Ishikawa (cell line): Measurements from ENCODE around the gene HPS5.

Experiments
- CEBPB ChIP-seq: IDR thresholded peaks from 2 replicates; pipeline ENCODE4 v1.6.1; 2012
- CREB1 ChIP-seq: IDR thresholded peaks from 2 replicates; pipeline ENCODE4 v1.6.1; 2012; ENCODE audit warnings: low read depth
- EGR1 ChIP-seq: IDR thresholded peaks from 2 replicates; pipeline ENCODE4 v1.6.1; 2012
- EP300 ChIP-seq: IDR thresholded peaks from 2 replicates; pipeline ENCODE4 v1.6.1; 2012; ENCODE audit warnings: borderline replicate concordance
- FOXM1 ChIP-seq: IDR thresholded peaks from 2 replicates; pipeline ENCODE4 v1.6.1; 2012; ENCODE audit warnings: low read depth, borderline replicate concordance
- NFIC ChIP-seq: IDR thresholded peaks from 2 replicates; pipeline ENCODE4 v1.6.1; 2012
- RAD21 ChIP-seq: IDR thresholded peaks from 2 replicates; pipeline ENCODE4 v1.6.1; 2012; ENCODE audit warnings: low read depth
- TAF1 ChIP-seq: IDR thresholded peaks from 2 replicates; pipeline ENCODE4 v1.6.1; 2012; ENCODE audit warnings: low read depth, mild to moderate bottlenecking
- TCF12 ChIP-seq: IDR thresholded peaks from 2 replicates; pipeline ENCODE4 v1.6.1; 2012; ENCODE audit warnings: low read depth
- TEAD4 ChIP-seq: IDR thresholded peaks from 2 replicates; pipeline ENCODE4 v1.6.1; 2012
- YY1 ChIP-seq: IDR thresholded peaks from 2 replicates; pipeline ENCODE4 v1.6.1; 2012; ENCODE audit warnings: low read depth
- ZBTB7A ChIP-seq: IDR thresholded peaks from 2 replicates; pipeline ENCODE4 v1.6.1; 2012; ENCODE audit warnings: low read depth
- TF ChIP-seq, protein P1 (sequence below): IDR thresholded peaks from 2 replicates; pipeline ENCODE4 v1.6.1; 2012
- TF ChIP-seq, protein P2 (sequence below): IDR thresholded peaks from 2 replicates; pipeline ENCODE4 v1.6.1; 2012
- TF ChIP-seq, protein P3 (sequence below): IDR thresholded peaks from 2 replicates; pipeline ENCODE4 v1.6.1; 2012; ENCODE audit warnings: low read depth, mild to moderate bottlenecking

HPS5 gene

DNA sequence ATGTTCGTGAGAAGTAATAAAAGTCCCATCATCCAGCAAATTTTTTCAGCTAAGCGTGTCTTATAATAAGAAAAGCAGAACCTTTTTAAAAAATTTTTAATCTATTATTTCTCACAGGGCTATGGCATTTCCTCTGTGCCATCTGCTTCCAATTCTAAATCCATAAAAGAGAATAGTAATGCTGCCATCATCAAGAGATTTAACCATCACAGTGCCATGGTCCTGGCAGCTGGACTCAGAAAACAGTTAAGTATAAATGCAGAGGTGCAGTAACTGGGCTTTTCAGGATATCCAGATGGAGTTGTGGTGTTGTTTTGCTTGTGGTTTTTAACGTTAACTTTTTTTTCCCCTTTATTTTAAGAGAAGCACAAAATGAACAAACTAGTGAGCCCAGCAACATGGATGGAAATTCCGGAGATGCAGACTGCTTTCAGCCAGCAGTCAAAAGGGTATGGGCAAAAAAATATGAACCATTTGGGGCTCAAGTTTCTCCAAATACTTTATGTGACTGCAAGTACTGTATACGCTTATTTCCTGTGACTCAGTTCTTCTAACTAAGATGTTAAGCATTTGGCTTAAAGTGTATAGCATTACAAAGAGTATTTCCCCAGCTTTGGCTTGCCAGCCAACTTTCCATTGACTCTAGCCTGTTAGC, 25.7 kb upstream of the HPS5 start:
- TF ChIP-seq YY1 (no peak), FOXM1 (no peak), TAF1 (no peak), ZBTB7A (no peak), CEBPB (no peak), TEAD4 (no peak), NFIC (no peak), RAD21 (no peak), TCF12 (no peak), CREB1 (no peak), EP300 (no peak), EGR1 (no peak)
- TF ChIP-seq, protein P1, sequence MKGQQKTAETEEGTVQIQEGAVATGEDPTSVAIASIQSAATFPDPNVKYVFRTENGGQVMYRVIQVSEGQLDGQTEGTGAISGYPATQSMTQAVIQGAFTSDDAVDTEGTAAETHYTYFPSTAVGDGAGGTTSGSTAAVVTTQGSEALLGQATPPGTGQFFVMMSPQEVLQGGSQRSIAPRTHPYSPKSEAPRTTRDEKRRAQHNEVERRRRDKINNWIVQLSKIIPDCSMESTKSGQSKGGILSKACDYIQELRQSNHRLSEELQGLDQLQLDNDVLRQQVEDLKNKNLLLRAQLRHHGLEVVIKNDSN: no peak
- TF ChIP-seq, protein P2, sequence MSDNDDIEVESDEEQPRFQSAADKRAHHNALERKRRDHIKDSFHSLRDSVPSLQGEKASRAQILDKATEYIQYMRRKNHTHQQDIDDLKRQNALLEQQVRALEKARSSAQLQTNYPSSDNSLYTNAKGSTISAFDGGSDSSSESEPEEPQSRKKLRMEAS: no peak
- TF ChIP-seq, protein P3, sequence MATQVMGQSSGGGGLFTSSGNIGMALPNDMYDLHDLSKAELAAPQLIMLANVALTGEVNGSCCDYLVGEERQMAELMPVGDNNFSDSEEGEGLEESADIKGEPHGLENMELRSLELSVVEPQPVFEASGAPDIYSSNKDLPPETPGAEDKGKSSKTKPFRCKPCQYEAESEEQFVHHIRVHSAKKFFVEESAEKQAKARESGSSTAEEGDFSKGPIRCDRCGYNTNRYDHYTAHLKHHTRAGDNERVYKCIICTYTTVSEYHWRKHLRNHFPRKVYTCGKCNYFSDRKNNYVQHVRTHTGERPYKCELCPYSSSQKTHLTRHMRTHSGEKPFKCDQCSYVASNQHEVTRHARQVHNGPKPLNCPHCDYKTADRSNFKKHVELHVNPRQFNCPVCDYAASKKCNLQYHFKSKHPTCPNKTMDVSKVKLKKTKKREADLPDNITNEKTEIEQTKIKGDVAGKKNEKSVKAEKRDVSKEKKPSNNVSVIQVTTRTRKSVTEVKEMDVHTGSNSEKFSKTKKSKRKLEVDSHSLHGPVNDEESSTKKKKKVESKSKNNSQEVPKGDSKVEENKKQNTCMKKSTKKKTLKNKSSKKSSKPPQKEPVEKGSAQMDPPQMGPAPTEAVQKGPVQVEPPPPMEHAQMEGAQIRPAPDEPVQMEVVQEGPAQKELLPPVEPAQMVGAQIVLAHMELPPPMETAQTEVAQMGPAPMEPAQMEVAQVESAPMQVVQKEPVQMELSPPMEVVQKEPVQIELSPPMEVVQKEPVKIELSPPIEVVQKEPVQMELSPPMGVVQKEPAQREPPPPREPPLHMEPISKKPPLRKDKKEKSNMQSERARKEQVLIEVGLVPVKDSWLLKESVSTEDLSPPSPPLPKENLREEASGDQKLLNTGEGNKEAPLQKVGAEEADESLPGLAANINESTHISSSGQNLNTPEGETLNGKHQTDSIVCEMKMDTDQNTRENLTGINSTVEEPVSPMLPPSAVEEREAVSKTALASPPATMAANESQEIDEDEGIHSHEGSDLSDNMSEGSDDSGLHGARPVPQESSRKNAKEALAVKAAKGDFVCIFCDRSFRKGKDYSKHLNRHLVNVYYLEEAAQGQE: no peak

DNA sequence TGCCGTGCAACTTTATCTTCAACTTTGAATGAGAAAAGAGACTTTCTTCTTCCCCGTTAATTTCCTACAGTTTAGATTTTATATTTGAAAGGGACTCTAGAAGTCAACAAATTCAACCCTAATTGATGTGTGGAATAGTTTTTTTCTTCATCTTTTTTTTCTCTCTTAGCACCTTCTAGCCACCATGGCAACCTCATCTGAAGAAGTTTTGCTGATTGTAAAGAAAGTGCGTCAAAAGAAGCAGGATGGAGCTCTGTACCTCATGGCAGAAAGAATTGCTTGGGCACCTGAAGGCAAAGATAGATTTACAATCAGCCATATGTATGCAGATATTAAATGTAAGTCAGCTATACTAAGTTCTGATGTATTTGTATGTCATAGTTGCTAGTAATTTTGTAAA, 11.0 kb upstream of the HPS5 start:
- TF ChIP-seq YY1: no peak
- no peak for TF ChIP-seq TCF12
- no peak for TF ChIP-seq NFIC
- TF ChIP-seq, protein P1: no peak
- no peak for TF ChIP-seq TAF1
- no peak for TF ChIP-seq FOXM1
- no peak for TF ChIP-seq CREB1
- TF ChIP-seq ZBTB7A: no peak
- TF ChIP-seq, protein P3: no peak
- no peak for TF ChIP-seq TEAD4
- TF ChIP-seq, protein P2: no peak
- TF ChIP-seq RAD21: no peak
- no peak for TF ChIP-seq EP300

DNA sequence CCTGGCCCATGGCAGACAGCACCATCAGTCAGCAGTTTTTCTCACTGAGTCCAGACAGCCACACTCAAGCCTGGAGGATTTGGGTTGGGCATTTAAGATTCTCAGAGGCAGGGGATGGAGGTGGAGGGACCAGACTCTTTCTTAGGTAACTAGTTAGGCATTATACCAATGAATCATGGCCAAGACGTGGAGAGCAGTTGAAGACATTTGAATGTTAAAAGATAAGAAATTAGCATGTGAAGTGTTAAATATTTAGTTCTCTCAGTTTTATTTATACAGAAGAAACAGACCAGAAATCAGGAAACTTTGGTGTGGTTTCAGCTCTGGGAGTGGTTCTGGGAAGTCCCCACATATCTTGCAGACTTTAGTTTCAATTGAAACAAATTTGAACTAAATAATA, 10.4 kb upstream of the HPS5 start:
- TF ChIP-seq, protein P2: no peak
- TF ChIP-seq TCF12 (no peak), CREB1 (no peak), TEAD4 (no peak), EGR1 (no peak), ZBTB7A (no peak), CEBPB (no peak), NFIC (no peak), TAF1 (no peak), YY1 (no peak), EP300 (no peak), RAD21 (no peak), FOXM1 (no peak)
- TF ChIP-seq, protein P1: no peak
- TF ChIP-seq, protein P3: no peak
